SIG-M5 treated with dmso at 0.1 percent for 504 hours (cell line): ENCODE measurements around the gene ZC3H7A.

ENCODE experiments used
- DNase-seq: peaks from one replicate; lab custom pipeline; 2025; ENCODE audit not compliant: unreplicated experiment; lab: John Stamatoyannopoulos, UW

The ZC3H7A gene

GRCh38 chr16:11774065-11774626 is 22.9 kb downstream of the ZC3H7A start:
- no peak for DNase-seq

- DNase-seq = peak; percentile 83
These were observed 28.2 kb downstream of the ZC3H7A start for GRCh38 chr16:11768849-11769248.

DNA sequence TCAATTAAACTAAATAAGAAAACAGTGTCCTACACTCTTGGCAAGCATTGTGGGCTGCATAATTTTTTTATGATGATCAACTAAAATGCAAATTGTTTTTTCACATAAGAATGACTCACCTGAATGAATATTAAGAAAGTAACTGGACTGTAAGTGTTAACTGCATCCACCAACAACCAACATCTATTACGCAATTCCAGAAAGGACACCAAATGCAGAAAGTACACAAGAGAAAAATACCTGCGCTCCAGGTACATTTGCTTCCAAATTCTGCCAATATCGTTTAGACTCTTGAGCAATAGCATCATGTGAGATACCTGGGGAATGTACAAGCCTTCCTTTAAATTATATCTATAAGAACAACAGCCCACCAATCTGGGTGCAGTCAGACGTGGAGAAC is 34.6 kb downstream of the ZC3H7A start:
- no peak for DNase-seq

DNA sequence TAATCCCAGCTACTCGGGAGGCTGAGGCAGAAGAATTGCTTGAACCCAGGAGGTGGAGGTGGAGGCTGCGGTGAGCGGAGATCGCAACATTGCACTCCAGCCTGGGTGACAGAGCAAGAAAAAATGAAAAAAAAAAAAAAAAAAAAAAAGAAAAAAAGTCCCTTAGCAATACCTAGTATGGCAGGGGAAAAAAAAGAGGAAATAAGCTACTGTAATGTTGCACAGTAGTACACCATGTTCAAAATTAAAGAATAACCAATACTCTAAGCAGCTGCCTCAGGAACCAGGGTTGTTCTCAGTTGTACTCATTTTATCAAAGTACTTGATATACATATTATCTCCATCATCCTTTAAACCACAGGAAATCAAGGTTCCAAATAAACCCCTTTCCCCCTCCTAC is 37.1 kb downstream of the ZC3H7A start:
- no peak for DNase-seq

DNA sequence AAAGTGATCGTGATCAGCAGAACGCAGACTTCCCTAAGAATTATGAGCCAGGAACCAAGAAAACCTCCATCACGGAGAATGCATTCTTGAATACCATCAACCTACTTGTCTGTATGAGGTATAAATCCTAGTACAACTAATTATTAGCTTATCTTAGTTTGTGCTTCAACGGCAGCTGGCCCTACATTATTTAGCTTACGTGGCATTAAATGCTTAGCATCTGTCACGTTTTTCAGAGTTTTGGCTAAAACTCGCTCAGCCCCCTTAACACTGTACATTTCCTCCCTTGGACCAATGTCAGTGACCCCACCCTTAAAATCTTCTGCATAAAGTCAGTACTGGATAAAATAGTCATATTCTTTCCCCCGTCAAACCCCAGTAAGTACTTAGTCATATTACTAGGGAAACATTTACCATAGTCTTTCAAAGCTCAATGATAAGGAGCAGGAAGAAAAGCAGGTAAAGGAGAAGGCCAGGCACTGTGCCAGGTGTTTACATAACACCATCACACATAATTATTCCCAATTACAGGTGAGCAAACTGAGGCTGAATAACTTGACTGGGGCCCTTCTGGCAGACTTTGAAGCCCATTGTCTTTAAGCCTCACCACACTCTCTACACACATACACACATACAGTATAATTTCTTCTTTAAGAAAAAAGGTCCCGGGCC is 37.8 kb downstream of the ZC3H7A start:
- no peak for DNase-seq

- DNase-seq = no peak
These were observed 39.1 kb downstream of the ZC3H7A start for GRCh38 chr16:11757671-11758545.

DNA sequence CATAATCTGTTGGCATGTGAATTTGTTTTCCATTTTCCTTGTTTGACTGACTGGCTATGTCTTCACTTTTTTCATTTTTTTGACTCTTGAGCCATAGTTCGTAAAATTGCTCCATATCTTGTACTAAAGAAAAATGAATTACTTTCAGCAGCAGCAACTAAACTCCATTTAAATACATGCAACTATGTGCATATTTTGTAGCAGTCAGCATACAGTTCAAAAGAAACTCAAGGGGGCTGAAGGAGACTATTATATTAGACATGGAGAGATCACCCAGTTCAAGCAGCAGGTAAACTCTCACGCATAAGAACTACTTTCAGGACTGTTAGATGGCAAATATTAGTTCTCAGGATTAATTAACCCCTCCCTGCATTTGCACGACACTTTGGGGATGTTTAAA is 40.8 kb downstream of the ZC3H7A start:
- no peak for DNase-seq

DNA sequence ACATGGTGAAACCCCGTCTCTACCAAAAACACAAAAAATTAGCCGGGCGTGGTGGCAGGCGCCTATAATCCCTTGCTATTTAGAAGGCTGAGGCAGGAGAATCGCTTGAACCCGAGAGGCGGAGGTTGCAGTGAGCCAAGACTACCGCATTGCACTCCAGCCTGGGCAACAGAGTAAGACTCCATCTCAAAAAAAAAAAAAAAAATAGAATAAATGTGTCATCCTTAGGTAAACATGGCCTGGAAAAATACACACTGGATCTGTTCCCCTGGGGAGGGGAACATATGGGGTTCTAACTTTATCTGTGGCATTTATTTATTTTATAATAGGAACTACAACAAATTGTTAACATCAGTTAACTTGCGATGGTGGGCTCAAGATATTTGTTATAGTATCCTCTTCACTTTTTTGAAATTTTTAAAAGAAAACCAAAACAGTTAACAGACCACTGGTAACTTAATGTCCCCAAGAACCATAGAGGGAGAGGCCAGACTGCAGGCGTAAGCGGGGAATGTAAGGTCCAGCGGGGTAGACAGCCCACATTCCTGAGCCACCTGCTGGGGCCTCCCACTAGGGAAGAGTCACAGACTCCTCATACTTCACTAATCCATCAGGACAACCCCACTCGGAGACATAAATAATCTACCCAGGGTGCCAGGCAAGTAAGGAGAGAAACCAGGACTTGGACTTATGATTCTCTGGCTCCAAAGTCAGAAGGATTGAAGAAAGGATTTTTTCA is 41.9 kb downstream of the ZC3H7A start:
- no peak for DNase-seq

- no peak for DNase-seq
These were observed 44.2 kb downstream of the ZC3H7A start for GRCh38 chr16:11752856-11753255.

DNA sequence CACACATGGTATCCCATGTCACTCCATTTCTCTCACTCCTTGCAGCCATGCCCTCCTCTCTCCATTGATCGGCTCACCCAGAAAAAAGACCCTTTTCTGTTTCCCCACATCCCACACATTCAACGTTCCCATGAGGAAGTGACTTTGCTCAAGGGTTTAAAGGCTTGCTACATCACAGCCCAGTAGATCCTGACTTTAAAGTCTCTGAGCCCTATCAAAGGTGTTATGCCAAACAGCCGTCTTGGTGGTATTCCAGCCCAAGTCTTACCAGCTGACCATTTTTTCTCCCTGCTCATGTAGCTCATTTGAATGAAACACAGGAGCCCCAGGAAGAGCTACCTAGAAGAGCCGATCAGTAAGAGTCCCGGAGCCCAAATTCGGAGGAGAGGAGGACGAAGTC is 47.0 kb downstream of the ZC3H7A start:
- no peak for DNase-seq

- no peak for DNase-seq
These were observed 48.4 kb downstream of the ZC3H7A start for GRCh38 chr16:11748404-11749254.

DNA sequence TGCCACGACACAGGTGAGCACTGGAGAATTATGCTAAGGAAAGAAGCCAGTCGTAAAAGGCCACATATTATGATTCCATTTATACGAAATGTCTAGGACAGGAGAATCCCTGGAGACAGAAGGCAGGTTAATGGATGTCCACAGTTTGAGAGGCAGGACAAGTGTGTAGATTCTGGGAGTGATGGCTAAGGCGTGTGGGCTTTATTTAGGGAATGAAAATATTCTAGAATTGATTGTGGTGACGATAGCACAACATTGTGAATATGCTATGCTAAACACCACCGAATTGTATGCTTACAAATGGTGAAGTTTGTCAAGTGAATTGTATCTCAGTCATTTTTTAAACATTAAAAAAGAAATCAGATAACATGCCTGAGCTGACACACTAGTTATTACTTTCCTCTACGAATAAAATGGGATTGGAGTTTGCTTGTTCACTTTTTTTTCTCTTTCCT is 49.1 kb downstream of the ZC3H7A start:
- DNase-seq = no peak

DNA sequence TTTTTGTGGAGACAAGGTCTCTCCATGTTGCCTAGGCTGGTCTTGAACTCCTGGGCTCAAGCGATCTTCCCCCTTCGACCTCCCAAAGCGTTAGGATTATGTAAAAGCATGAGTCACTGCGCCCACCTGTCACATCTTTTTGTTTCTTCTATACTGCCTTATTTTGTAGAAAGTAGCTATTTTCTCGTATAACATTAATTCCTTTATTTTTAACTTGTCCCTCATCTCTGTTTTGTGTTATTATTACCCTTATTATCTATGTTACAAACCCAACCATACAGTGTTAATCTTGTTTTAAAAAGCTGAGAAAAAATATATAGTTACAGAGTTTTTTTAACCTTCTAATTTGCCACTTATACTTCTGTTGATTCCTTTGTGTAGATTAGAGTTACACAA is 53.0 kb downstream of the ZC3H7A start:
- DNase-seq = no peak

GRCh38 chr16:11743308-11744074 is 53.6 kb downstream of the ZC3H7A start:
- DNase-seq = peak; percentile 82

- DNase-seq = peak; percentile 91
These were observed 54.3 kb downstream of the ZC3H7A start, which contains the start of gene TXNDC11 for GRCh38 chr16:11742536-11743307. TSS of gene TXNDC11 (minus strand) at chr16:11742857. CDS start at chr16:11742730, 127 bp downstream.

GRCh38 chr16:11742093-11742535 is 54.9 kb downstream of the ZC3H7A start:
- DNase-seq = no peak

DNA sequence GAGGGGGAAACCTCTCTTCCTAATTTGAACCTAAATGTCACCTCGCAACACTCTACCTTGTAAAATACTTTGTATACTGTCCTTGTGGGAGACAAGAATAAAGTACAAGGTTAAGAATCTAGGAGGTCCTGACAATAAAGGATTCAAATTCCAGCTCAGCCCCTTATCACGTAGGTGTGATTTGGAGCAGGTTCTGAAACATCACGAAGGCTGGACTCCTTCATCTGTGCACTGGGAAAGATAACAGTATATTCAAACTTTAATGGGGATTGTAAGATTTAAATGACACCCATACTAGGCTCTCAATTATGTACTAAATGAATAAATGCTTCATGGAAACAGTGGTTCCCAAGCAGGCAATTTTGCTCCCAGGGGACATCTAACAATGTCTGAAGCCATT is 56.5 kb downstream of the ZC3H7A start:
- no peak for DNase-seq

DNA sequence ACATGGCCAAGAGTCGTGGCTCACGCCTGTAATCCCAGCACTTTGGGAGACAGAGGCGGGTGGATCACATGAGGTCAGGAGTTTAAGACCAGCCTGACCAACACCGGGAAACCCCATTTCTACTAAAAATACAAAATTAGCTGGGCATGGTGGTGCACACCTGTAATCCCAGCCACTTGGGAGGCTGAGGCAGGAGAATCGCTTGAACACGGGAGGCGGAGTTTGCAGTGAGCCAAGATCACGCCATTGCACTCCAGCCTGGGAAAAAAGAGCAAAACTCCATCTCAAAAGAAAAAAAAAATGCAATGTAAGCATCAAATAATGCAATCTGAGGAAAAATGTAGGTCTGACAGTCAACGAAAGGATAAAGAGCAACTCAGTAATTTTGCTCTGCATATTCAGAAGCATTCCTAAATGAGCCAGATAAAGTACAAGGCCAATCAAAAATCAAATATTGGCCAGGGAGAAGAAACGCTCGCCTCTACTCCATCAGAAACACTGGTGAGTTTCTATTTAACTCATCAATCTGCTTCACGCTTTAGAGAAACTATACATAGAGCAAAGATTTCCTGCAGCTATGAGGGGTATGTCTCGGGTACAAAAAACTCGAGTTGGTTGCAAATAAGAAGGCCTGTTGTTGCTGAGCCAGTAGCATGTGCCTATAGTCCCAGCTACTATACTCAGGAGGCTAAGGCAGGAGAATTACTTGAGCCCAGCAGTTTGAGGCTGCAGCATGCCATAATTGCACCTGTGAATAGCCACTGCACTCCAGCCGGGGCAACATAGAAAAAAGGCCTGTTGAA is 58.1 kb downstream of the ZC3H7A start:
- DNase-seq = no peak
